DOHH2 (cell line): ENCODE data around the gene RECQL.
"Not testable (repeated sequence)": the region's sequence is repeated elsewhere in the genome, so short reads cannot be mapped to it uniquely, and the experiment has no call there.

Experiments
- H3F3A ChIP-seq: fragments of 200-600 bp; sonication (generic), shearing (Covaris generic); 2 replicates; pipeline ENCODE4 v1.6.0; 2016; ENCODE audit warnings: antibody characterized with exemption, mild to moderate bottlenecking; ENCODE audit not compliant: control insufficient read depth, insufficient read depth
- H3K27ac ChIP-seq: fragments of 200-600 bp; sonication (generic); 2 replicates; pipeline ENCODE4 v1.5.1; 2014; ENCODE audit warnings: low read depth, mild to moderate bottlenecking, low read length, moderate library complexity
- H3K27me3 ChIP-seq: fragments of 200-600 bp; sonication (generic); 2 replicates; pipeline ENCODE4 v1.6.1; 2014; ENCODE audit warnings: mild to moderate bottlenecking, low read length, mixed read lengths; ENCODE audit not compliant: control insufficient read depth
- H3K36me3 ChIP-seq: fragments of 200-600 bp; sonication (generic); 2 replicates; pipeline ENCODE4 v1.6.1; 2014; ENCODE audit warnings: mild to moderate bottlenecking, low read length, moderate library complexity, mixed read lengths; ENCODE audit not compliant: control insufficient read depth
- H3K4me1 ChIP-seq: fragments of 200-600 bp; sonication (generic); 2 replicates; pipeline ENCODE4 v1.6.1; 2014; ENCODE audit warnings: mild to moderate bottlenecking, low read length, mixed read lengths; ENCODE audit not compliant: control insufficient read depth
- H3K4me2 ChIP-seq: fragments of 200-600 bp; sonication (generic); 2 replicates; pipeline ENCODE4 v1.6.0; 2014; ENCODE audit warnings: mild to moderate bottlenecking, low read length, moderate library complexity
- H3K4me3 ChIP-seq: fragments of 200-600 bp; sonication (generic); 2 replicates; pipeline ENCODE4 v1.5.1; 2014; ENCODE audit warnings: mild to moderate bottlenecking, low read length, mixed read lengths
- H3K79me2 ChIP-seq: fragments of 200-600 bp; sonication (generic); 2 replicates; pipeline ENCODE4 v1.6.1; 2014; ENCODE audit warnings: mild to moderate bottlenecking, low read length, mixed read lengths; ENCODE audit not compliant: control insufficient read depth
- H3K9me2 ChIP-seq: fragments of 200-600 bp; sonication (generic); replicated peaks from 2 replicates; pipeline ENCODE4 v1.6.1; 2014; ENCODE audit warnings: mild to moderate bottlenecking, low read length, mixed read lengths; ENCODE audit not compliant: control insufficient read depth
- H3K9me3 ChIP-seq: fragments of 200-600 bp; sonication (generic); 2 replicates; pipeline ENCODE4 v1.6.1; 2014; ENCODE audit warnings: antibody characterized with exemption, low read length, mixed read lengths; ENCODE audit not compliant: control insufficient read depth, insufficient read depth
- H4K20me1 ChIP-seq: fragments of 200-600 bp; sonication (generic); 2 replicates; pipeline ENCODE4 v1.6.0; 2014; ENCODE audit warnings: low read depth, mild to moderate bottlenecking, antibody characterized with exemption, low read length, moderate library complexity; ENCODE audit not compliant: control insufficient read depth, insufficient read depth
- CTCF ChIP-seq: fragments of 200-600 bp; sonication (generic); IDR thresholded peaks from one replicate; pipeline ENCODE4 v1.5.1; 2014; ENCODE audit warnings: antibody characterized with exemption, mild to moderate bottlenecking, low read depth, low read length; ENCODE audit not compliant: poor library complexity, severe bottlenecking
- EZH2phosphoT487 ChIP-seq: fragments of 200-600 bp; sonication (generic); IDR thresholded peaks from 2 replicates; pipeline ENCODE4 v1.6.1; 2017; ENCODE audit warnings: borderline replicate concordance, mild to moderate bottlenecking, antibody characterized with exemption, low read length, moderate library complexity, mixed read lengths

The RECQL gene

GRCh38 chr12:21471294-21471693 lies 30.1 kb downstream of the RECQL start:
- Histone ChIP-seq H3F3A (0 out of 2 replicates have a peak, but pooled peaks cover 3% of the 10 kb centered on the region), H3K9me2 (no peaks in the 10 kb centered on the region), H3K4me1 (no peaks in the 10 kb centered on the region), H3K4me2 (no peak overlapping the region), H3K4me3 (no peak overlapping the region), H3K27ac (no peak overlapping the region), H3K36me3 (peaks cover 76% of the 10 kb centered on the region), H3K9me3 (no peaks in the 10 kb centered on the region), H4K20me1 (no peaks in the 10 kb centered on the region), H3K27me3 (no peaks in the 10 kb centered on the region), H3K79me2 (no peaks in the 10 kb centered on the region)
- TF ChIP-seq EZH2phosphoT487 (no peak), CTCF (no peak)

GRCh38 chr12:21467334-21467733 lies 34.1 kb downstream of the RECQL start:
- not testable (repeated sequence) for H4K20me1 ChIP-seq, H3K27ac ChIP-seq, H3K9me2 ChIP-seq

GRCh38 chr12:21459474-21459873 lies 42.0 kb downstream of the RECQL start:
- no peaks in the 10 kb centered on the region for H3K9me3 ChIP-seq
- H3F3A ChIP-seq, result no peaks in the 10 kb centered on the region
- TF ChIP-seq EZH2phosphoT487 (no peak), CTCF (no peak)
- H3K4me2 ChIP-seq, result no peak overlapping the region
- peaks cover 59% of the 10 kb centered on the region for H3K36me3 ChIP-seq
- H4K20me1 ChIP-seq, result no peaks in the 10 kb centered on the region
- no peaks in the 10 kb centered on the region for H3K4me1 ChIP-seq
- no peak overlapping the region for H3K4me3 ChIP-seq
- H3K27me3 ChIP-seq, result no peaks in the 10 kb centered on the region
- no peak overlapping the region for H3K27ac ChIP-seq
- no peaks in the 10 kb centered on the region for H3K9me2 ChIP-seq
- no peaks in the 10 kb centered on the region for H3K79me2 ChIP-seq

More at GRCh38 chr12:21467334-21467733, 34.1 kb downstream of the RECQL start:
- H3K9me3 ChIP-seq, H3K4me3 ChIP-seq, H3K4me2 ChIP-seq, H3K79me2 ChIP-seq, H3K4me1 ChIP-seq, H3K27me3 ChIP-seq, H3F3A ChIP-seq: not testable (repeated sequence)
- H3K36me3 ChIP-seq, result peaks cover 55% of the 10 kb centered on the region

GRCh38 chr12:21456291-21456780 lies 45.1 kb downstream of the RECQL start:
- TF ChIP-seq EZH2phosphoT487 (no peak), CTCF (no peak)
- H3K27me3 ChIP-seq, result no peaks in the 10 kb centered on the region
- H4K20me1 ChIP-seq, result no peaks in the 10 kb centered on the region
- no peak overlapping the region for H3K27ac ChIP-seq
- no peaks in the 10 kb centered on the region for H3K79me2 ChIP-seq
- no peaks in the 10 kb centered on the region for H3K9me2 ChIP-seq
- H3F3A ChIP-seq, result no peaks in the 10 kb centered on the region
- H3K4me2 ChIP-seq, result no peak overlapping the region
- H3K4me1 ChIP-seq, result no peaks in the 10 kb centered on the region
- peaks cover 44% of the 10 kb centered on the region for H3K36me3 ChIP-seq
- no peak overlapping the region for H3K4me3 ChIP-seq
- H3K9me3 ChIP-seq, result no peaks in the 10 kb centered on the region
